Esophagus mucosa (tissue), 1 donor: ENCODE data around the gene ASB8. TPM values are rescaled to one million over a fixed set of nuclear protein-coding genes. Genes with fewer than 3 reads are reported as not detected.
"Not testable (repeated sequence)": the region's sequence is repeated elsewhere in the genome, so short reads cannot be mapped to it uniquely, and the experiment has no call there.

Experiments used
- ATAC-seq: fragments of 200-7000 bp; cut with Tn5 transposase; one replicate; pipeline ENCODE4 v1.9.1; 2020
- total RNA-seq: library from RNA; stranded (reverse); gene quantifications from one replicate; pipeline ENCODE4 v1.2.4, GENCODE V29; 2023
- donor health status: DM: yes; HTN: yes; CAD: no.

ASB8 gene
- total RNA-seq, 1 donor from 2014 or later, result 24.7 TPM

GRCh38 chr12:48131517-48131916 is 25.8 kb downstream of the ASB8 start:
- no peak for ATAC-seq

DNA sequence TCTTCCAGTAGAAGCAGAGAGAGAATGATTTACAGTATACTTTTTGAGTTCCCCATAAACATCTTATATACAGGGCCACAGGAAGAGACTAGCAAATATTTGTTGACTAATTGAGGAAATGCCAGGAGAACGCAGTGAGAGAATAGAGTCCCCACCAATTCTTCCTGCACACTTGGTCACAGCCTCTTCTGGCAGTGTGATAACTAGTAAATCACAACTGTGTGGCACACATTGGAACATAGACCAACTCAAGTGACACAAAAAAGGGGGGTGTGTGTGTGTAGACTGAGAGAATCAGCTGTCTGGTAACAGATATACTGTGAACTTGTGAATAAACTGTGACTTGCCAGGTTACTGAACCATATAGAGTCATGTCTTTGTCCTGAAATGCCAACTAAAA is 27.9 kb downstream of the ASB8 start:
- ATAC-seq, result no peak

GRCh38 chr12:48128800-48129199 is 28.5 kb downstream of the ASB8 start:
- ATAC-seq, result no peak

DNA sequence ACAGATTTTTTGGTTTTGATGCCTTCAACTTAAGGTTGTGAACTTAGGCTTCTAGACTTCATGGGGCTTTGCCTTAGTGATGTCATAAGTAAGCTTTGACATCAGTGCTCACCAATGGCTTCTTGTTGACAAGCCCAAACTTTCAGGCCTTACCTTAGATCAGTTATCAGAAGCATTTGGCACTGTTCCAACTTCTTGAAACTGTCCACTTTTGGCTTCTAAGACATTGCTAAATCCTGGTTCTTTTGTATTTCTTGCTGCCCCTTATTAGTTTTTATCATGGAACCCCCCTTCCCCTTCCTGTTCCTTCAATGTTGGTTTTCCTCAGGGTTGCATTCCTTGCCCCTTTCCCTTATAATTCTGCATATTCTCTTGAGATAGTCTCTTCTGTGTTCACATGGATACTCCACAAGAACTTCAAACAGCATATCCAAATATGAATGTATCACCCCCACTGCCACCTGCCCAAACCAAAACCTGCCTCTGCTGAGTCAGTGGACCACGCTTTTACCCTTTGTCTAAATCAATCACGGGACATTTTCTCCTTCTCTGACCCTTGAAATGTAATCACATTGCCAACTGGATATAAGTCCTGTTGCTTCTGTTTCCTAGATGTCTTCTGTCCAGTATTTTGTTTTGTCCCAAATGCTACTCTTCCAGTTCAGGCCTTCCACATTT is 30.2 kb downstream of the ASB8 start:
- ATAC-seq, result no peak

DNA sequence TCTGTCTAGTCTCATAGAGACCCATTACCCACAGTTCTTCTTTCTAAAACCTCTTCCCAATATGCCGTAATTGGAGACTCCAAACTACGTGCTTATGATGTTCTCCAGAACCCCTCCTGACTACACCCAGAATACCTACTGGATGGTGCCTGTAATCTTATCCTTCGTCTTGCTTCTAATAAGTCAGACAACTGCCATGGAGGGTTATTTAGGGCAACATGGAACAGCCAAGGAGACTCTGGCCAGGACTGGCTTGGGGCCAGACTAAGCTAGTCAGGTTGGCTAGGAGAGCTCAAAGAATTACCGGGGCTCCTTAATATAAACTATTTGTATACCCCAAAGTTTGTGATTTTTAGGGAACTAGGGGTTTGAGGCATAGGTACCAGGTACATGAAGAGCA is 31.3 kb downstream of the ASB8 start:
- ATAC-seq, result no peak

GRCh38 chr12:48125542-48125941 is 31.8 kb downstream of the ASB8 start:
- ATAC-seq, result not testable (repeated sequence)

GRCh38 chr12:48123169-48123568 is 34.1 kb downstream of the ASB8 start:
- no peak for ATAC-seq

GRCh38 chr12:48122065-48122834 is 35.1 kb downstream of the ASB8 start:
- ATAC-seq, result peak; percentile 29

- ATAC-seq, result no peak
Observed at GRCh38 chr12:48121522-48121921, 35.8 kb downstream of the ASB8 start.

GRCh38 chr12:48119834-48120195 is 37.5 kb downstream of the ASB8 start:
- ATAC-seq, result no peak

- ATAC-seq, result peak; percentile 98
Observed at GRCh38 chr12:48119078-48119833, 38.1 kb downstream of the ASB8 start, which contains the start of gene PFKM. PFKM (plus strand) TSS chr12:48119364; CDS start chr12:48122775, 3,411 bp downstream.

DNA sequence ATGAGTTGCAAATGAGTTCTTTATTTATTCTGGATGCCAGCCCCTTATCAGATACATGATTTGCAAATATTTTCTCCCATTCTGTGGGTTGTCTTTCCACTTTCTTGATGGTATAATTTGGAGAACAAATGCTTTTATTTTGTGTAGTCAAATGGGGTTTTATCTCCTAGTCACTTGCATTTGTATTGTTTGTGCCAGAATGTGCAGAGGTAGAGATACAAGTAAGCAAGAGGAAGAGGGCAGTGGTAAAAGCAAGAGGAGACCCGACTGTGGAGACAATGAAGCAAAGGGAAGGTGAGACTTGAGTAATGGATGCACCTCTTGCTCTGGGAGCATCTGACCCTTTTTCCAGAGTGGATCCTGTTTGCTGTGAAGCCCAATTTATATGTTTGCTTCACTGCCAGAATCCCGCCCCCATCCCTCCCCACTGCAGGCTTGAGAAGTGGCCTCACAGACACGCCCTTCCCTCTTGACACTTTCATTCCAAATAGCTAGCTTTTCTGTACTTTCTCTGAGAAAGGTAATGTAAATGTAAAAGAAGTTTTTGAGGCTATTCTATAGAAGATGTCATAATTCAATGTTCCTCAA is 38.9 kb downstream of the ASB8 start:
- ATAC-seq, result no peak

- ATAC-seq, result no peak
Observed at GRCh38 chr12:48115957-48116356, 41.4 kb downstream of the ASB8 start.

DNA sequence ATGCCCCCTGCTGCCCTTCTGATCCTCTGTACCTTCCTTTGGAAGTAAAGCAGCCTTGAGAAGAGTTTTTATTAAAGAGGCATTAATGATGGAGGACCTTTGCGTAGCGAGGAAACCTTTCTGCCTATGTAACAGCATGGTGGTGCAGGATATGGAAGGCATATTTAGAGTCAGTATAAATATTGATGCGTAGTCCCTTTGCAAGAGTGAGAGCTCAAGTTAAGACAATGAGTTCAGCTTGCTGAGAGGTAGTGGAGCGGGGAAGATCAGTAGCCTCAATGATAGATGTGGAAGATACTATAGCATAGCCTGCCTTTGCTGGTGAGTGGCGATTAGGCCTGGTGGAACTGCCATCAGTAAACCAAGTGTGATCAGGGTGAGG is 46.0 kb downstream of the ASB8 start:
- not testable (repeated sequence) for ATAC-seq

DNA sequence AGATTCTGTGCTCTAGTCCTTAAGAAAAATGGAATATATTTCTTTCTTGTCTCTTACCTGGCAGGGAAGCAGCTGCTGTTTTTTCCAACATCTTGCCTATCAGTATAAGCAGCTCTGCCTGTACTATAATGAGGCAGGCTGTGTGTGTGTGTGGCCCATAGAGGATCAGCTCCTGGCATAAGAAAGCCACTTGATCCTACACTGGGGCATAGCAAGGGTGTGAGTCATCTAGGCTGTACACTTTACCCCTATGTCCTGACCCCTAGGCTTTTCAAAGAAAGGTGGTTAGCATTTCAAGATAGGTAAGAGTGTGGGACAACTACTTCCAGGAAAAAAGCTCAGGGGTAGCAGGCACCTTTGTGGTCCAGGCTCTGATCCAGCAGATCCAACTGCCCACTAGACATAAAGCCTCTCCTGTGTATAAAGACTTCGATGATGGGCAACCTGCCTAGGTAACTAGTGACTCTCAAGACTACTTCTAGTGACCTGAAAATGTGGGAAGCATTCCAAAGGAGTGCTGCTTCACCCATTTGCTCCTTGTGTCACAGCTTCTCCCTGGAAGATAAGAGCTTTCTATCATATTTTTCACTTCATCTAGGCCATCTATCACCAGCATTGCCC is 46.5 kb downstream of the ASB8 start:
- no peak for ATAC-seq

DNA sequence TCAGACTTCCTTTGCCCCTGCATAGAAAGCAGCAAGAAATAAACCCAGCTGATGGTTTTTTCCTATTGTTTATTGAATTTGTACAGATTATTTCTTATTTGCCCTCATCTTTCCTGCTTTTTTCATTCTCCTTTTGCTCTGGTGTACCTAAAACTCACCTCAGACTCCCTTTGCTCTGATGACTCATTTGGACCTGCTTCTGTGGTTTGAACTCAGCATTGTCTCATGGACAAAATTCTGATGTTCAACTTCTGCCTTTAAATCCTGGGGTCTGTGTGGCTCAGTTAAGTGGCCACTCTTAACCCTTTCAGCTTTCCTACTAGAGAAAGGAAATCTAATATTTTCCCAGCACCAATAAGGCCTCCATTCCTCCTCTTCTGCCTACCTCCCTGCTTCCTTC is 47.9 kb downstream of the ASB8 start:
- ATAC-seq, result no peak

DNA sequence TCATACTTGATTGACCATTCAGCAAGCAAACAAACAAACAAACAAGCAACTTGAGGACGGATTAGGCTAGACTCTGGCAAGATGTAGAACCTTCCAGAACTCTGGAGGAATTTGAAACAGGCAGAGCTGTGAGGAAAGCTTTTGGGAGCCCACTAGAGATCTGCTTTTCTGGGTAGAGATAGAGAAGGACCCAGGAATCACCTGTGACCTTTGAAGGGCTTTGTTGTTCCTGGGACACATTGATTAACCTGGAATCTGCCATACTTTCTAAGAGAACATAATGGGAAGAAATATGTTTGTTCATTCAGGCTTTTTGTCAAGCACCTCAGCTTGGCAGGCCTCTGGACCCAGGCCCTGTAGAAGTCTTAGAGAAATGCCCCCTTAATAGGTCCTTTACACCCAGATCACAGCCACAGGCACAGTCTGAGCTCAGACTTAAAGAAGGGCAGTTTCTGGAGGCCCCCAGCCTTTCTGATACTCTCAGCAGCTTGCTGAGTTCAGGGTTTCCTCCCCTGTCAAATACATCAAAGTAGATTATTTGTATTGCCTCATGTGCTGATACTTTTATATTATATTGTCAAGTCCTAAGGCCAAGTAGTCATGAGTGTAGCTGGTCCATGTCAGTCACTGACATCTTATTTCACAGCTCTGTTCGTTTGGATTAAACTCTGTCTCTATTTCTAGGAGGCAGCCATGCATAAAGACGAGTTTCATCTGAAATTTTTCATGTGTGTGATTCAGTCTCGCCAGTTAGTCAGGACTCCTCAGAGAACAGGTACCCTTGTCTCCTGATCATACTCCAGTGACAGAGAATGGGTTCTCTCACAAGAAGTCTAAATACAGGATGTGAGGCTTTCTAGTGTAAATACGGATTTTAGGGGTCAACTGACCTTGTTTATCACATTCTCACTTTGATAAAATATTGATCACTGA is 50.4 kb downstream of the ASB8 start:
- ATAC-seq, result no peak

DNA sequence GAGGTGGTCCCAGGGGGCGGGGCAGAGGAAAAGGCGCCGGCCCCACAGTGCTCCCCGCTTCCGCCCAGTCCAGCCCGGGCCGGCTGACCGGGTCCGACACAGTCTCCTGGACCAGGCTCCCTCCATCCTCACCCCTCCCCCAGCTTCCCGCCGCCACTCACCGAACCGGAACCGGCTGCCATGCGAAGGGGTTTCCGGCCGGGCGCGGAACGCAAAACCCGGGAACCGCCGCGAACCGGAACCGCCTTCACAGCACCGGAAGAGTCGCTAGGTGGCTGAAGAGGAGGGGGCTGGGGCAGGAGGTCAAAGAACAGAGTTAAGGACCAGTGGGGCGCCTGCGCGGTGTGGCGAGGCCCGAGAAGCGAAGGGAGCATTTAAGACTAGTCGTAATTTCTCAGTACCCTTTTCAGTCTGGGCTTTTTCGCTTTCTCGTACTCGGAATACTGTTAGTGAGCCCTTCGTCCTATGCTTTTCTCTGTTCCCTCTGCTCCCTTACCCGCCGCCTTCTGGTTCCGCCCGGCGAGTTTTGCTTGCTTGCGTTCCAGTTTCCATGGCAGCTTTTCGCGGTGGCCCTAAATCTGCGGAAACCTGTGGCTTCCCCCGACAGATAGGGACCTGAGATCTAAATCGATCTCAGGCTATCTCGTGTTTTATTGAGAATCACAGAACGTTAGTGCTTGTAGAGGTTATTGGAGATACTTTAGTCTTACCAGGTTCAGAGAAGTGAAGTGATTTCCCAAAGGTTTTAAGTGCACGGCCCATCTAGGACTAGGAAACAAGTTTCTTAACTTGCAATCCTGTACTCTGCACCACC is 51.2 kb downstream of the ASB8 start, which contains the start of gene SENP1:
Gene SENP1 (minus strand): TSS at position 213 of the 814 bp plus-strand sequence. CDS start 4,607 bp downstream, outside the sequence.
- peak; percentile 92 for ATAC-seq

- peak; percentile 6 for ATAC-seq
Observed at GRCh38 chr12:48105321-48105866, 51.9 kb downstream of the ASB8 start.

- ATAC-seq, result peak; percentile 24
Observed at GRCh38 chr12:48104531-48104930, 52.8 kb downstream of the ASB8 start.
